ENCODE results near the gene PROK1. TPM values are rescaled to one million over a fixed set of nuclear protein-coding genes. Genes with fewer than 3 reads are reported as not detected.

Gene PROK1
- total RNA-seq, 1 experiment from 2014 or later, result not detected

- H3K36me3 Mint-ChIP-seq (ENCODE audit: insufficient read depth, unreplicated experiment), result no peaks in the 10 kb centered on the region
- H3K27me3 Mint-ChIP-seq (ENCODE audit: insufficient read depth, unreplicated experiment), result no peaks in the 10 kb centered on the region
- ChIA-PET CTCF (interaction anchor here (0.9 kb wide), 1 partner anchor 33 kb away, joined by 4 read pairs; no protein-coding TSS in a partner anchor), POLR2A (no interaction called here)
- intact Hi-C loops (cut with micrococcal nuclease; ENCODE audit: unreplicated experiment), result loop anchor here (1.0 to 10.0 kb wide), 2 partner anchors 33 to 128 kb away; partner anchors contain the start of gene RBM15
- no peak overlapping the region for H3K27ac Mint-ChIP-seq (ENCODE audit: unreplicated experiment)
- peaks cover 22% of the 10 kb centered on the region for H3K4me1 Mint-ChIP-seq (ENCODE audit: low read depth, unreplicated experiment)
- Histone ChIP-seq H3K4me3 (ENCODE audit: low read depth, low read length) (no peak overlapping the region), H3K27me3 (replicated peaks; ENCODE audit: control insufficient read depth, insufficient read depth, low read length) (no peaks in the 10 kb centered on the region), H3K36me3 (ENCODE audit: control insufficient read depth, insufficient read depth, low read length) (no peaks in the 10 kb centered on the region), H3K4me1 (peaks cover 34% of the 10 kb centered on the region), H3K9me3 (no peaks in the 10 kb centered on the region)
- H3K4me3 Mint-ChIP-seq (ENCODE audit: unreplicated experiment), result no peak overlapping the region
- no peak for DNase-seq
- no peaks in the 10 kb centered on the region for H3K9me3 Mint-ChIP-seq (ENCODE audit: unreplicated experiment)
- no TSS peak for BruUV-seq (replicated peaks)
- TF ChIP-seq CTCF (IDR thresholded peaks at IDR 0.05; ENCODE audit: insufficient read depth in 1 of 2, low read depth in 1 of 2, low read length in 1 of 2, severe bottlenecking in 1 of 2, unreplicated experiment in 1 of 2), result no peak
These were observed 12.0 kb downstream of the PROK1 start for GRCh38 chr1:110462964-110463363.

GRCh38 chr1:110463725-110464124 is 12.8 kb downstream of the PROK1 start:
- no peaks in the 10 kb centered on the region for H3K9me3 ChIP-seq
- peaks cover 34% of the 10 kb centered on the region for H3K4me1 ChIP-seq
- H3K36me3 ChIP-seq (ENCODE audit: control insufficient read depth, insufficient read depth, low read length), result no peaks in the 10 kb centered on the region
- H3K36me3 Mint-ChIP-seq (ENCODE audit: insufficient read depth, unreplicated experiment), result no peaks in the 10 kb centered on the region
- no peak overlapping the region for H3K4me3 ChIP-seq (ENCODE audit: low read depth, low read length)
- no peaks in the 10 kb centered on the region for H3K9me3 Mint-ChIP-seq (ENCODE audit: unreplicated experiment)
- peak overlapping the region; percentile 40 for H3K27ac Mint-ChIP-seq (ENCODE audit: unreplicated experiment)
- no peak for DNase-seq
- intact Hi-C loops (cut with micrococcal nuclease; ENCODE audit: unreplicated experiment), result loop anchor here (1.0 to 10.0 kb wide), 3 partner anchors 14 to 129 kb away; partner anchors contain the start of gene RBM15
- ChIA-PET POLR2A (interaction anchor here (0.9 kb wide), 2 partner anchors 17 to 125 kb away, joined by 3 to 5 read pairs; no protein-coding TSS in a partner anchor), CTCF (interaction anchor here (0.6 to 2.5 kb wide), 8 partner anchors 14 to 639 kb away, joined by 3 to 30 read pairs (median 5); partner anchors contain the start of gene RBM15)
- H3K27me3 ChIP-seq (replicated peaks; ENCODE audit: control insufficient read depth, insufficient read depth, low read length), result no peaks in the 10 kb centered on the region
- H3K27me3 Mint-ChIP-seq (ENCODE audit: insufficient read depth, unreplicated experiment), result no peaks in the 10 kb centered on the region
- peaks cover 22% of the 10 kb centered on the region for H3K4me1 Mint-ChIP-seq (ENCODE audit: low read depth, unreplicated experiment)
- TSS peak; percentile 29 for BruUV-seq (replicated peaks)
- no peak overlapping the region for H3K4me3 Mint-ChIP-seq (ENCODE audit: unreplicated experiment)
- no peak for TF ChIP-seq CTCF (IDR thresholded peaks at IDR 0.05; ENCODE audit: insufficient read depth in 1 of 2, low read depth in 1 of 2, low read length in 1 of 2, severe bottlenecking in 1 of 2, unreplicated experiment in 1 of 2)

GRCh38 chr1:110464340-110464739 is 13.4 kb downstream of the PROK1 start:
- no peaks in the 10 kb centered on the region for H3K9me3 Mint-ChIP-seq (ENCODE audit: unreplicated experiment)
- POLR2A ChIA-PET, result interaction anchor here (0.9 kb wide), 2 partner anchors 16 to 126 kb away, joined by 3 to 5 read pairs; no protein-coding TSS in a partner anchor
- BruUV-seq (replicated peaks), result no TSS peak
- DNase-seq, result peak in 1 of 2 experiments; percentile 17
- peak overlapping the region; percentile 40 for H3K27ac Mint-ChIP-seq (ENCODE audit: unreplicated experiment)
- peaks cover 22% of the 10 kb centered on the region for H3K4me1 Mint-ChIP-seq (ENCODE audit: low read depth, unreplicated experiment)
- peak overlapping the region; percentile 20 for H3K4me3 Mint-ChIP-seq (ENCODE audit: unreplicated experiment)
- H3K36me3 Mint-ChIP-seq (ENCODE audit: insufficient read depth, unreplicated experiment), result no peaks in the 10 kb centered on the region
- Histone ChIP-seq H3K36me3 (ENCODE audit: control insufficient read depth, insufficient read depth, low read length) (no peaks in the 10 kb centered on the region), H3K4me1 (peaks cover 34% of the 10 kb centered on the region), H3K4me3 (ENCODE audit: low read depth, low read length) (no peak overlapping the region), H3K27me3 (replicated peaks; ENCODE audit: control insufficient read depth, insufficient read depth, low read length) (no peaks in the 10 kb centered on the region), H3K9me3 (no peaks in the 10 kb centered on the region)
- intact Hi-C loops (cut with micrococcal nuclease; ENCODE audit: unreplicated experiment), result loop anchor here (1.0 to 10.0 kb wide), 2 partner anchors 13 to 130 kb away; partner anchors contain the start of gene RBM15
- H3K27me3 Mint-ChIP-seq (ENCODE audit: insufficient read depth, unreplicated experiment), result no peaks in the 10 kb centered on the region
- CTCF ChIA-PET, result interaction anchor here (0.6 to 2.5 kb wide), 9 partner anchors 13 to 639 kb away, joined by 3 to 30 read pairs (median 5); partner anchors contain the start of gene RBM15
- no peak for TF ChIP-seq CTCF (IDR thresholded peaks at IDR 0.05; ENCODE audit: insufficient read depth in 1 of 2, low read depth in 1 of 2, low read length in 1 of 2, severe bottlenecking in 1 of 2, unreplicated experiment in 1 of 2)

Measured in Caco-2 (cell line).